ENCODE results near the gene TRPM5. TPM values are rescaled to one million over a fixed set of nuclear protein-coding genes. Genes with fewer than 3 reads are reported as not detected.

The TRPM5 gene
- total RNA-seq, 1 donor from 2014 or later = not detected

- no peak overlapping the region for H2AFZ ChIP-seq (ENCODE audit: low read depth, low read length)
- no peak overlapping the region for H3K9ac ChIP-seq (ENCODE audit: low read length)
- H3K27ac ChIP-seq (ENCODE audit: low read depth, low read length) = no peak overlapping the region
- Mint-ChIP-seq H3K36me3 (ENCODE audit: low read depth, unreplicated experiment) (no peaks in the 10 kb centered on the region), H3K27ac (ENCODE audit: unreplicated experiment) (no peak overlapping the region), H3K4me1 (ENCODE audit: low read depth, unreplicated experiment) (no peaks in the 10 kb centered on the region), H3K4me3 (ENCODE audit: unreplicated experiment) (no peak overlapping the region), H3K9me3 (ENCODE audit: unreplicated experiment) (no peaks in the 10 kb centered on the region), H3K27me3 (ENCODE audit: low read depth, unreplicated experiment) (peaks cover 4% of the 10 kb centered on the region)
- peaks cover 3% of the 10 kb centered on the region for H3K27me3 ChIP-seq (ENCODE audit: insufficient read depth, low read length)
- H3K4me1 ChIP-seq (ENCODE audit: insufficient read depth, low read length) = peaks cover 2% of the 10 kb centered on the region
- no peak overlapping the region for H3K4me2 ChIP-seq (ENCODE audit: low read length)
- TF ChIP-seq EZH2 (IDR thresholded peaks at IDR 0.05; ENCODE audit: insufficient read depth, low read length) = no peak
- no peak for TF ChIP-seq CTCF (IDR thresholded peaks at IDR 0.05; ENCODE audit: insufficient read depth, low read depth, low read length)
- no peaks in the 10 kb centered on the region for H3K36me3 ChIP-seq (ENCODE audit: insufficient read depth, low read length)
- no peak overlapping the region for H3K4me3 ChIP-seq (ENCODE audit: insufficient read depth, low read depth, low read length)
- peaks cover 3% of the 10 kb centered on the region for H4K20me1 ChIP-seq (ENCODE audit: insufficient read depth, low read length)
- FAIRE-seq = no peak
- H3K79me2 ChIP-seq (ENCODE audit: insufficient read depth, low read length) = peaks cover 9% of the 10 kb centered on the region
- no peak for DNase-seq (ENCODE audit: low read depth)
- no peaks in the 10 kb centered on the region for H3K9me3 ChIP-seq (ENCODE audit: insufficient read depth, low read depth, low read length)
These were observed 37.4 kb downstream of the TRPM5 start for GRCh38 chr11:2406878-2407410.

DNA sequence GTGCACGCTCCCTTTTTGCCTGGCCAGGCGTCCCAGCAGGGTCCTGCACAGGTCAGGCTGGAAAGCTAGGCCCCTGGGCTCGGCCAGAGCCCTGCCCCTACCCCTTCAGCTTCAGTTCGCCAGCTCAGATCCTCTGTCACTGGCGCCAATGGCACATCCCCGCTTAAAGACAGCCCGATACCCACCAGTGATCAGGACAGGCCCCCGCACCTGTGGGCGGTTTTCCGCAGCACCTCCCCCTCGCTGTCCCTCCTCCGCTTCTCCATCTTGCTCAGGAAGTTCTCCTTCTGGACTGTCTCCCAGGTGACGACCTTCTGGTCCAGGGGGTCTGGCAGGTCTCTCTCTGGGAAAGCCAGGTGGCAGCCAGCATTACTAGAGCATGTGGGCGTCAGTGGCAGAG lies 37.9 kb downstream of the TRPM5 start:
- Histone ChIP-seq H3K9ac (ENCODE audit: low read length) (no peak overlapping the region), H3K4me3 (ENCODE audit: insufficient read depth, low read depth, low read length) (no peak overlapping the region), H3K79me2 (ENCODE audit: insufficient read depth, low read length) (peaks cover 14% of the 10 kb centered on the region), H3K4me2 (ENCODE audit: low read length) (no peak overlapping the region), H2AFZ (ENCODE audit: low read depth, low read length) (no peak overlapping the region), H3K27ac (ENCODE audit: low read depth, low read length) (no peak overlapping the region), H3K4me1 (ENCODE audit: insufficient read depth, low read length) (peaks cover 7% of the 10 kb centered on the region), H4K20me1 (ENCODE audit: insufficient read depth, low read length) (peaks cover 3% of the 10 kb centered on the region), H3K9me3 (ENCODE audit: insufficient read depth, low read depth, low read length) (no peaks in the 10 kb centered on the region), H3K36me3 (ENCODE audit: insufficient read depth, low read length) (no peaks in the 10 kb centered on the region), H3K27me3 (ENCODE audit: insufficient read depth, low read length) (peaks cover 3% of the 10 kb centered on the region)
- H3K4me3 Mint-ChIP-seq (ENCODE audit: unreplicated experiment) = no peak overlapping the region
- H3K9me3 Mint-ChIP-seq (ENCODE audit: unreplicated experiment) = no peaks in the 10 kb centered on the region
- no peaks in the 10 kb centered on the region for H3K4me1 Mint-ChIP-seq (ENCODE audit: low read depth, unreplicated experiment)
- H3K27me3 Mint-ChIP-seq (ENCODE audit: low read depth, unreplicated experiment) = peaks cover 4% of the 10 kb centered on the region
- DNase-seq (ENCODE audit: low read depth) = no peak
- TF ChIP-seq EZH2 (IDR thresholded peaks at IDR 0.05; ENCODE audit: insufficient read depth, low read length) = no peak
- TF ChIP-seq CTCF (IDR thresholded peaks at IDR 0.05; ENCODE audit: insufficient read depth, low read depth, low read length) = no peak
- FAIRE-seq = no peak
- H3K27ac Mint-ChIP-seq (ENCODE audit: unreplicated experiment) = no peak overlapping the region
- H3K36me3 Mint-ChIP-seq (ENCODE audit: low read depth, unreplicated experiment) = no peaks in the 10 kb centered on the region

DNA sequence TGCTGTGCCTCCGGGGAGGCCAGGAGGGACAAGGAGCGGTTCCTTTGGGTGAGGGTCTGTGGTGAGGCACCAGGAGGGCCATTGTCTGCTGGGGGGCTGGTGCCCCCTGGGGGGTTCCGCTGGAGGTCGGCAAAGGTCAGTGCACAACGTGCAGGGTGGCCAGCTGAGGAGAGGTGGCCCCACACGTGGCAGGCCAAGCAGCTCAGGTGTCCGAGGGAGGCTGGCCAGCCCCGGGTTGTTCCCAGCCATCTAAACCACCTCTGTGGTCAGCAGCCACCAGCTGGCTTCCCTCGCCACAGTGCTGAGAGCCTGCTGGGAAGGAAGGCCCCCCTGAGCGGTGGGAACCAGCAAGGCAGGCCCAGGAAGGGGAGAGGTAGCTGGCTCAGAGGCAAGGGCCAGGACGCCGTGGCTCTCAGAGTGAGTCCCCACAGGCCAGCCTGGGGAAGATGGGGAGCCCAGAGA lies 39.5 kb downstream of the TRPM5 start:
- FAIRE-seq (no peak), DNase-seq (ENCODE audit: low read depth) (no peak)
- no peak overlapping the region for H3K4me3 ChIP-seq (ENCODE audit: insufficient read depth, low read depth, low read length)
- H2AFZ ChIP-seq (ENCODE audit: low read depth, low read length) = no peak overlapping the region
- Mint-ChIP-seq H3K9me3 (ENCODE audit: unreplicated experiment) (no peaks in the 10 kb centered on the region), H3K27ac (ENCODE audit: unreplicated experiment) (peak overlapping the region; percentile 26), H3K4me3 (ENCODE audit: unreplicated experiment) (no peak overlapping the region), H3K4me1 (ENCODE audit: low read depth, unreplicated experiment) (peaks cover 2% of the 10 kb centered on the region), H3K27me3 (ENCODE audit: low read depth, unreplicated experiment) (peaks cover 4% of the 10 kb centered on the region), H3K36me3 (ENCODE audit: low read depth, unreplicated experiment) (no peaks in the 10 kb centered on the region)
- H3K27me3 ChIP-seq (ENCODE audit: insufficient read depth, low read length) = peaks cover 3% of the 10 kb centered on the region
- no peaks in the 10 kb centered on the region for H3K36me3 ChIP-seq (ENCODE audit: insufficient read depth, low read length)
- no peak overlapping the region for H3K9ac ChIP-seq (ENCODE audit: low read length)
- no peak for TF ChIP-seq CTCF (IDR thresholded peaks at IDR 0.05; ENCODE audit: insufficient read depth, low read depth, low read length)
- TF ChIP-seq EZH2 (IDR thresholded peaks at IDR 0.05; ENCODE audit: insufficient read depth, low read length) = no peak
- peaks cover 11% of the 10 kb centered on the region for H3K4me1 ChIP-seq (ENCODE audit: insufficient read depth, low read length)
- peaks cover 3% of the 10 kb centered on the region for H4K20me1 ChIP-seq (ENCODE audit: insufficient read depth, low read length)
- peaks cover 22% of the 10 kb centered on the region for H3K79me2 ChIP-seq (ENCODE audit: insufficient read depth, low read length)
- no peak overlapping the region for H3K4me2 ChIP-seq (ENCODE audit: low read length)
- no peak overlapping the region for H3K27ac ChIP-seq (ENCODE audit: low read depth, low read length)
- H3K9me3 ChIP-seq (ENCODE audit: insufficient read depth, low read depth, low read length) = no peaks in the 10 kb centered on the region

All from astrocyte (in vitro differentiated cells and primary cell).